ENCODE measurements around the gene MEIS1. TPM values are rescaled to one million over a fixed set of nuclear protein-coding genes. Genes with fewer than 3 reads are reported as not detected.

Gene MEIS1
- total and polyA plus RNA-seq, 2 experiments from 2014 or later, result 0.16 to 0.28 TPM

- H3K9me2 ChIP-seq (ENCODE audit: insufficient read depth), result no peaks in the 10 kb centered on the region
- peak; percentile 5 for ATAC-seq
- H3K27me3 ChIP-seq (ENCODE audit: insufficient read depth), result peaks cover 75% of the 10 kb centered on the region
- peaks cover 40% of the 10 kb centered on the region for H3K4me1 ChIP-seq (ENCODE audit: insufficient read depth)
- peak overlapping the region; percentile 56 for H2AFZ ChIP-seq
- H3K79me2 ChIP-seq (replicated peaks; ENCODE audit: insufficient read depth), result no peaks in the 10 kb centered on the region
- no peak for TF ChIP-seq REST (IDR thresholded peaks at IDR 0.05; ENCODE audit: unreplicated experiment)
- TF ChIP-seq ETS1 (IDR thresholded peaks at IDR 0.05), result no peak
- peak; percentile 78 for TF ChIP-seq EZH2 (IDR thresholded peaks at IDR 0.05; ENCODE audit: low read depth, unreplicated experiment)
- TF ChIP-seq STAT1 (IDR thresholded peaks at IDR 0.05; ENCODE audit: unreplicated experiment), result no peak
- no peak for TF ChIP-seq ZNF331 (CRISPR knock-in tag; IDR thresholded peaks at IDR 0.05; ENCODE audit: low read depth)
- peak; percentile 36 for TF ChIP-seq EZH2phosphoT487 (IDR thresholded peaks at IDR 0.05; ENCODE audit: unreplicated experiment)
- peak overlapping the region; percentile 74 for H3K4me3 Mint-ChIP-seq
- peak; percentile 85 for DNase-seq (ENCODE audit: low spot score)
- H3K9me3 Mint-ChIP-seq, result peaks cover 4% of the 10 kb centered on the region; the same call in 2 of the 3 replicates
- H3K4me3 ChIP-seq, result peak overlapping the region; percentile 61
- no peaks in the 10 kb centered on the region for H3K36me3 ChIP-seq (ENCODE audit: insufficient read depth)
- no peak overlapping the region for H3K27ac ChIP-seq (ENCODE audit: low read depth)
- H3K27ac Mint-ChIP-seq, result no peak overlapping the region
- H3F3A ChIP-seq (replicated peaks; ENCODE audit: low read depth), result peaks cover 5% of the 10 kb centered on the region; the same call in 1 of the 2 replicates
- peaks cover 15% of the 10 kb centered on the region for H3K27me3 Mint-ChIP-seq (ENCODE audit: insufficient read depth, low read depth, poor library complexity)
- peaks cover 6% of the 10 kb centered on the region; the same call in 1 of the 2 replicates for H4K20me1 ChIP-seq (replicated peaks; ENCODE audit: insufficient read depth)
- H3K36me3 Mint-ChIP-seq (ENCODE audit: low read depth), result no peaks in the 10 kb centered on the region
- H3K4me1 Mint-ChIP-seq, result peaks cover 31% of the 10 kb centered on the region
- H3K4me2 ChIP-seq, result peak overlapping the region; percentile 86
Measured at GRCh38 chr2:66577321-66578053, 142.6 kb downstream of the MEIS1 start.

GRCh38 chr2:66578054-66578686, 143.2 kb downstream of the MEIS1 start:
- H3K27ac Mint-ChIP-seq, result no peak overlapping the region
- Histone ChIP-seq H3K36me3 (ENCODE audit: insufficient read depth) (no peaks in the 10 kb centered on the region), H3F3A (replicated peaks; ENCODE audit: low read depth) (peaks cover 5% of the 10 kb centered on the region; the same call in 1 of the 2 replicates), H3K27me3 (ENCODE audit: insufficient read depth) (peaks cover 82% of the 10 kb centered on the region), H3K4me1 (ENCODE audit: insufficient read depth) (peaks cover 40% of the 10 kb centered on the region), H3K4me3 (peak overlapping the region; percentile 61), H3K9me2 (ENCODE audit: insufficient read depth) (no peaks in the 10 kb centered on the region), H3K79me2 (replicated peaks; ENCODE audit: insufficient read depth) (no peaks in the 10 kb centered on the region), H4K20me1 (replicated peaks; ENCODE audit: insufficient read depth) (peaks cover 6% of the 10 kb centered on the region; the same call in 1 of the 2 replicates), H3K27ac (ENCODE audit: low read depth) (no peak overlapping the region), H3K4me2 (peak overlapping the region; percentile 86), H2AFZ (peak overlapping the region; percentile 56; the same call in 1 of the 2 replicates)
- ATAC-seq (no peak), DNase-seq (ENCODE audit: low spot score) (no peak)
- no peaks in the 10 kb centered on the region for H3K36me3 Mint-ChIP-seq (ENCODE audit: low read depth)
- peak overlapping the region; percentile 74 for H3K4me3 Mint-ChIP-seq
- peaks cover 15% of the 10 kb centered on the region for H3K27me3 Mint-ChIP-seq (ENCODE audit: insufficient read depth, low read depth, poor library complexity)
- peaks cover 30% of the 10 kb centered on the region for H3K4me1 Mint-ChIP-seq
- peaks cover 4% of the 10 kb centered on the region; the same call in 2 of the 3 replicates for H3K9me3 Mint-ChIP-seq
- TF ChIP-seq NANOG (IDR thresholded peaks at IDR 0.05; ENCODE audit: borderline replicate concordance) (no peak), EZH2phosphoT487 (IDR thresholded peaks at IDR 0.05; ENCODE audit: unreplicated experiment) (peak; percentile 13), REST (IDR thresholded peaks at IDR 0.05; ENCODE audit: unreplicated experiment) (no peak), EZH2 (IDR thresholded peaks at IDR 0.05; ENCODE audit: low read depth, unreplicated experiment) (peak; percentile 53)
